Hepatocyte (in vitro differentiated cells): ENCODE data around the gene RGP1.

Source experiments
- CTCF ChIP-seq: fragments of 200-600 bp; sonication (generic); IDR thresholded peaks from 2 replicates; pipeline ENCODE4 v1.5.1; 2016; ENCODE audit warnings: antibody characterized with exemption, mild to moderate bottlenecking; ENCODE audit not compliant: poor library complexity
- EZH2 ChIP-seq: fragments of 200-600 bp; sonication (generic); IDR thresholded peaks from 2 replicates; pipeline ENCODE4 v1.6.1; 2016; ENCODE audit warnings: antibody characterized with exemption, mild to moderate bottlenecking, borderline replicate concordance
- EZH2phosphoT487 ChIP-seq: fragments of 200-600 bp; sonication (generic); IDR thresholded peaks from one replicate; pipeline ENCODE4 v1.6.1; 2018; ENCODE audit warnings: antibody characterized with exemption, mild to moderate bottlenecking, low read depth, moderate library complexity; ENCODE audit not compliant: unreplicated experiment, severe bottlenecking

DNA sequence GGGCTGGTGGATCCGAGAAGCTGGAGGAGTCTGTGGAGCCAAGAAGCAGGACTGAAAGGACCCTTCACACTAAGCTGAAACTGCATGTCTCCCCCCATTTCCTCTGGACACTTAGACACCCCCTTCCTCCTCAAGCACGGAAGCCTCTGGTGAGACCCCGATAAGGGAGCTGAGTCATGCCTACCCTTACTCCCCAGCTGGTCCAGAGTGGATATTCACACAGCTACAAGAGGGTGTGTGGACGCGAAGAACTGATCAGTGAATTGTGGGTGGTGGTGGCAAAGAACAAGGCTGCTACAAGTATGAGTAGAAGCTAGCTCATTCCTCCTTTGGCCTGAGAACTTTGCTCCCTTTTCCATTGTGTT is 21.4 kb upstream of the RGP1 start:
- TF ChIP-seq EZH2 = no peak
- TF ChIP-seq CTCF = no peak
- no peak for TF ChIP-seq EZH2phosphoT487
